Skin of body (tissue), 2 donors: Measurements from ENCODE around the gene KRT6C. TPM values are rescaled to one million over a fixed set of nuclear protein-coding genes. Genes with fewer than 3 reads are reported as not detected.
"Not testable (repeated sequence)": the region's sequence is repeated elsewhere in the genome, so short reads cannot be mapped to it uniquely, and the experiment has no call there.

Source experiments
- DNase-seq: peaks from one replicate; lab custom pipeline; 2025; lab: John Stamatoyannopoulos, UW
- total RNA-seq: library from RNA; depleted of rRNA; stranded (reverse); fragments of >200 nt; gene quantifications from one replicate; pipeline ENCODE4 v1.2.3, GENCODE V29; 2014

KRT6C gene
- 3.5 TPM for total RNA-seq

GRCh38 chr12:52473768-52474167 lies at the start of gene KRT6C:
Gene KRT6C (minus strand): TSS chr12:52473805. CDS start chr12:52473737, 68 bp downstream.
- DNase-seq, result no peak

- DNase-seq, result peak; percentile 28
Measured at GRCh38 chr12:52522346-52523011, 48.9 kb upstream of the KRT6C start.

- peak; percentile 33 for DNase-seq
Measured at GRCh38 chr12:52521568-52522266, 48.1 kb upstream of the KRT6C start.

GRCh38 chr12:52521175-52521567 lies 47.6 kb upstream of the KRT6C start:
- no peak for DNase-seq

- DNase-seq, result peak; percentile 13
Measured at GRCh38 chr12:52519826-52520662, 46.4 kb upstream of the KRT6C start, which contains the start of gene KRT5. Gene KRT5 (minus strand): TSS chr12:52520394. CDS start chr12:52520296, 98 bp downstream.

- DNase-seq, result no peak
Measured at GRCh38 chr12:52519387-52519703, 45.7 kb upstream of the KRT6C start.

GRCh38 chr12:52518574-52519386 lies 45.2 kb upstream of the KRT6C start:
- DNase-seq, result no peak

- no peak for DNase-seq
Measured at GRCh38 chr12:52517888-52518287, 44.3 kb upstream of the KRT6C start.

GRCh38 chr12:52517005-52517835 lies 43.6 kb upstream of the KRT6C start:
- no peak for DNase-seq

GRCh38 chr12:52515927-52516831 lies 42.6 kb upstream of the KRT6C start:
- DNase-seq, result no peak

GRCh38 chr12:52515319-52515646 lies 41.7 kb upstream of the KRT6C start:
- DNase-seq, result no peak

GRCh38 chr12:52514471-52515318 lies 41.1 kb upstream of the KRT6C start:
- DNase-seq, result no peak

- DNase-seq, result no peak
Measured at GRCh38 chr12:52513736-52514135, 40.1 kb upstream of the KRT6C start.

GRCh38 chr12:52508211-52508610 lies 34.6 kb upstream of the KRT6C start:
- DNase-seq, result no peak

- no peak for DNase-seq
Measured at GRCh38 chr12:52506858-52507715, 33.5 kb upstream of the KRT6C start.

GRCh38 chr12:52502877-52503276 lies 29.3 kb upstream of the KRT6C start:
- DNase-seq, result no peak

- no peak for DNase-seq
Measured at GRCh38 chr12:52501490-52501889, 27.9 kb upstream of the KRT6C start.

GRCh38 chr12:52500574-52500973 lies 27.0 kb upstream of the KRT6C start:
- not testable (repeated sequence) for DNase-seq
